Measurements from ENCODE around the gene MUC5AC.
A peak's percentile ranks its signal among the peaks of the same experiment; 100 is the strongest.

MUC5AC gene

DNA sequence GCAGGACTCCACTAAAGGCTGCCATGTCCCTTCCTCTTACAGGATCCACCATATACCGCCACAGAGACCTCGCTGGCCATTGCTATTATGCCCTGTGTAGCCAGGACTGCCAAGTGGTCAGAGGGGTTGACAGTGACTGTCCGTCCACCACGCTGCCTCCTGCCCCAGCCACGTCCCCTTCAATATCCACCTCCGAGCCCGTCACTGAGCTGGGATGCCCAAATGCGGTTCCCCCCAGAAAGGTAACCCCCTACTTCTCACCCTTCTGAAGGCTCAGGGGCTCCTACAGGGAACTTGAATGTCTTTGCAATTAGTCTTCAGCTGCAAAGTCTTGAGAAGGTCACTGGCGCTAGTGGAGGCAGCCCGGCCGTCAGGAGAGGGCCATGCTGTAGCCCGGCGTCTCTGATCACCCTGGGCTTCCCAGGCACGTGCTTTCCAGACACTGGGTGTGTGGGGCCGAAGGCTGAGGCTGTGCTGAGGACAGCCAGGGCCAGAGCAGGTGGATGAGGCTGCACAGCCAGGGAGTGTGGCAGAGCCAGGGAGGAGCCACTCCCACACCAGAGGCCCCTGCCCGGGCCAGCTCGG lies 35.1 kb downstream of the MUC5AC start:
- H3K27ac ChIP-seq, result no peak overlapping the region
- TF ChIP-seq, protein P1, sequence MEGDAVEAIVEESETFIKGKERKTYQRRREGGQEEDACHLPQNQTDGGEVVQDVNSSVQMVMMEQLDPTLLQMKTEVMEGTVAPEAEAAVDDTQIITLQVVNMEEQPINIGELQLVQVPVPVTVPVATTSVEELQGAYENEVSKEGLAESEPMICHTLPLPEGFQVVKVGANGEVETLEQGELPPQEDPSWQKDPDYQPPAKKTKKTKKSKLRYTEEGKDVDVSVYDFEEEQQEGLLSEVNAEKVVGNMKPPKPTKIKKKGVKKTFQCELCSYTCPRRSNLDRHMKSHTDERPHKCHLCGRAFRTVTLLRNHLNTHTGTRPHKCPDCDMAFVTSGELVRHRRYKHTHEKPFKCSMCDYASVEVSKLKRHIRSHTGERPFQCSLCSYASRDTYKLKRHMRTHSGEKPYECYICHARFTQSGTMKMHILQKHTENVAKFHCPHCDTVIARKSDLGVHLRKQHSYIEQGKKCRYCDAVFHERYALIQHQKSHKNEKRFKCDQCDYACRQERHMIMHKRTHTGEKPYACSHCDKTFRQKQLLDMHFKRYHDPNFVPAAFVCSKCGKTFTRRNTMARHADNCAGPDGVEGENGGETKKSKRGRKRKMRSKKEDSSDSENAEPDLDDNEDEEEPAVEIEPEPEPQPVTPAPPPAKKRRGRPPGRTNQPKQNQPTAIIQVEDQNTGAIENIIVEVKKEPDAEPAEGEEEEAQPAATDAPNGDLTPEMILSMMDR (IDR thresholded peaks at IDR 0.05), result no peak
- no peak for TF ChIP-seq ZFX (IDR thresholded peaks at IDR 0.05; ENCODE audit: borderline replicate concordance)

DNA sequence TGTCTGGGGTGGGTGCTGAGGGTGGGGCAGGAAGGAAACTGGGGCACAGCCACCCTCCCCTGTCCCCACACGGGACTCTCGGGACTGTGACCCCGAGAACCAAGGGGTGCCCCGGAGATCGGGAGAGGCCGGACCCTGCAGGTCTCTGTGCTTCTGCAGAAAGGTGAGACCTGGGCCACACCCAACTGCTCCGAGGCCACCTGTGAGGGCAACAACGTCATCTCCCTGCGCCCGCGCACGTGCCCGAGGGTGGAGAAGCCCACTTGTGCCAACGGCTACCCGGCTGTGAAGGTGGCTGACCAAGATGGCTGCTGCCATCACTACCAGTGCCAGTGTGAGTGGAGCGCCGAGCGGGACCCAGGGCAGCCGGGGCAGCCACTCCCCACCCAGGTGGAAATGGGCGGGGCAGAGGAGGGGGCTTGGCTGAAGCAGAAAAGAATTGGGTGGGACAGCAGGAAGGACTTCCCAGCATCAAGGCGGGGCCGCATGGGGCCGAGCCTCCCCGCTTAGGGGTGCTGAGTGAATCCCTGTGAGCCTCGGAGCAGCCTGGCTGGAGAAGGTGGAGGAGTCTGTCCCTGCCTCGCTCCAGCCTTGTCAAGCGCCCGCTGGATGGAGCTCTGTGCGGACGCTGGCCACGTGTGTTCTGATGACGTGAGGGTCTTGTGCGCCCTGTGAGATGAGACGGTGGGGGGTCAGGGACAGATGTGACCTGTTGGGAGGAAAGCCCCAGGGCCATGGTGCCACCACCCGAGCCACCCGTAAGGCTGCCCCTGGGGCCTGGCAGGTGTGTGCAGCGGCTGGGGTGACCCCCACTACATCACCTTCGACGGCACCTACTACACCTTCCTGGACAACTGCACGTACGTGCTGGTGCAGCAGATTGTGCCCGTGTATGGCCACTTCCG lies 35.8 kb downstream of the MUC5AC start:
- TF ChIP-seq, protein P1 (IDR thresholded peaks at IDR 0.05), result no peak
- TF ChIP-seq ZFX (IDR thresholded peaks at IDR 0.05; ENCODE audit: borderline replicate concordance), result no peak
- H3K27ac ChIP-seq, result peak overlapping the region; percentile 2; the same call in 1 of the 2 replicates

DNA sequence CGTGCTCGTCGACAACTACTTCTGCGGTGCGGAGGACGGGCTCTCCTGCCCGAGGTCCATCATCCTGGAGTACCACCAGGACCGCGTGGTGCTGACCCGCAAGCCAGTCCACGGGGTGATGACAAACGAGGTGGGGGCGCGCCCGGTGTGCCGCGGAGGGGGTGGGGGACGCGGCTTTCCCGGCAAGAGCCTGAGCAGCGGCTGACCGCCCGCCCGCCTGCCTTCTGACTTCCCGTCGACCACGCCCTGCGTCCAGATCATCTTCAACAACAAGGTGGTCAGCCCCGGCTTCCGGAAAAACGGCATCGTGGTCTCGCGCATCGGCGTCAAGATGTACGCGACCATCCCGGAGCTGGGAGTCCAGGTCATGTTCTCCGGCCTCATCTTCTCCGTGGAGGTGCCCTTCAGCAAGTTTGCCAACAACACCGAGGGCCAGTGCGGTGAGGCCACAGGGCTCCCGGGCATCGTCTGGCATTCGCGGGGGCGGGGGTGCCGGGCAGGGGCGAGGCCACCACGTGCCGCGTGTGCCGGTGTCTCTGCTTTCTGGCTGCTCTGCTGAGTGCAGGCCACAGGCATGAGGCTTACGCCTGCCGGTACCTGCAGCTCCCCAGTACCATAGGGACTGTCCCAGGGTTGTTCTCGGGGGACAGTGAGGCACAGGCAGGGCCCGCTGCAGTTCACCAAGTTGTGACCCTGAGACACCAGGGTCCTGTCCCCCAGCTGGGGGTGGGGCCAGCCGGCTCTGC lies 36.7 kb downstream of the MUC5AC start:
- TF ChIP-seq, protein P1 (IDR thresholded peaks at IDR 0.05), result no peak
- no peak for TF ChIP-seq ZFX (IDR thresholded peaks at IDR 0.05; ENCODE audit: borderline replicate concordance)
- no peak overlapping the region for H3K27ac ChIP-seq

DNA sequence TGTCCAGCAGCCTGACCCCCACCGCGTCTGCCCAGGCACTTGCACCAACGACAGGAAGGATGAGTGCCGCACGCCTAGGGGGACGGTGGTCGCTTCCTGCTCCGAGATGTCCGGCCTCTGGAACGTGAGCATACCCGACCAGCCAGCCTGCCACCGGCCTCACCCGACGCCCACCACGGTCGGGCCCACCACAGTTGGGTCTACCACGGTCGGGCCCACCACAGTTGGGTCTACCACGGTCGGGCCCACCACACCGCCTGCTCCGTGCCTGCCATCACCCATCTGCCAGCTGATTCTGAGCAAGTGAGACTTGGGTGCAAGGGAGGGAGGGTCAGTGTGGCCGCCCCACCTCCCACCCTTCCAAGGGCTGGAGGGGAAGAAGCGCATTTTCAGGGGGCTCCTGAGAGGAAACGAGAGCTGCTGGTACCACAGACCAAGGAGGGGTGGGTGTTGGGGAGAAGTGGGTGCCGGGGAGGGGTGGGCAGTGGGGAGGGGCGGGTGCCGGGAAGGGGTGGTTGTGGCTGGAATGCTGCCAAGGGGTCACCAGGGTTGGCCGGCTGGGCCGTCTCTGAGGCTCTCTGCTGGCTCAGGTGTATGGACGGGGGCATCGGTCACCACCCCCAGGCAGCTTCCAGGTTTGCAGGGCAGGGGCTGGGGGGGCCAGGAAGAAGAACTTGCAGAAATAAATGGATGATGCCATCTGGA lies 37.4 kb downstream of the MUC5AC start:
- no peak overlapping the region for H3K27ac ChIP-seq
- no peak for TF ChIP-seq ZFX (IDR thresholded peaks at IDR 0.05; ENCODE audit: borderline replicate concordance)
- TF ChIP-seq, protein P1 (IDR thresholded peaks at IDR 0.05), result no peak

DNA sequence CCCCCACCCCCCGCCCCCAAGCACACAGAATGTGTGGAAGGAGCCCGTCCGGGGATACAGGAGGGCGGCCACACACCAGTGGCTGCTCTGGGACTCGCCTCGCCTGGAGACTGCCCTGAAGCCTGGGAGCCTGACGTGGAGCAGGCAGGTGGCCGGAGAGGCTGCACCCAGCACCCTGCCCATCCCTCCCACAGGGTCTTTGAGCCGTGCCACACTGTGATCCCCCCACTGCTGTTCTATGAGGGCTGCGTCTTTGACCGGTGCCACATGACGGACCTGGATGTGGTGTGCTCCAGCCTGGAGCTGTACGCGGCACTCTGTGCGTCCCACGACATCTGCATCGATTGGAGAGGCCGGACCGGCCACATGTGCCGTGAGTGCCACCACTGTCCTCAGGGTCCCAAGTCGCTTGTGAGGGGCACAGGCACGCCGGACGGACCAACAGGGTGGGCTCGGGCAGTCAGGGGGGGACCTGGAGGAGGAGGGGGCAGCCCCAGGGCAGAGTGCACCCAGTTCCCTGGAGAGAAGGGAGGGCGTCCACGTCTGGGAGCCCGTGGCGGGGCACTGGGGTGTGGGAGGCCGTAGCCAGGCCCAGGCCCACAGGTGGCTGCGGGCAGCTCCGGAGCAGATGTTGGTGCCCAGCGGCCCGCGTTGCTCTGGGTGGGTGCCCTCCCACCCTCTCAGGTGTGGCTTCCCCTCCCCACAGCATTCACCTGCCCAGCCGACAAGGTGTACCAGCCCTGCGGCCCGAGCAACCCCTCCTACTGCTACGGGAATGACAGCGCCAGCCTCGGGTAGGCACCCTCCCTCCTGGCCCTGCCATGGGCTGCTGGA lies 38.1 kb downstream of the MUC5AC start:
- no peak for TF ChIP-seq ZFX (IDR thresholded peaks at IDR 0.05; ENCODE audit: borderline replicate concordance)
- TF ChIP-seq, protein P1 (IDR thresholded peaks at IDR 0.05), result no peak
- H3K27ac ChIP-seq, result no peak overlapping the region
